GM23338 (cell line): ENCODE data around the gene GRM4. TPM values are rescaled to one million over a fixed set of nuclear protein-coding genes. Genes with fewer than 3 reads are reported as not detected.

Experiments
- ATAC-seq: fragments of 200-7000 bp; cut with Tn5 transposase; 3 replicates; pipeline ENCODE4 v1.9.1; 2020
- DNase-seq: peaks from one replicate; pipeline ENCODE4 v3.0.0-alpha.2; 2015; ENCODE audit warnings: low spot score
- H2AFZ ChIP-seq: fragments of 200-600 bp; sonication (generic); 2 replicates; pipeline ENCODE4 v1.8.0; 2016; ENCODE audit warnings: antibody characterized with exemption, mild to moderate bottlenecking, moderate library complexity
- H3F3A ChIP-seq: fragments of 200-600 bp; sonication (generic); replicated peaks from 2 replicates; pipeline ENCODE4 v1.8.0; 2017; ENCODE audit warnings: antibody characterized with exemption, mixed run types, low read depth
- H3K27ac ChIP-seq: fragments of 200-600 bp; sonication (generic); 2 replicates; pipeline ENCODE4 v1.6.1; 2016; ENCODE audit warnings: low read depth
- H3K27me3 ChIP-seq: fragments of 200-600 bp; sonication (generic); 2 replicates; pipeline ENCODE4 v1.8.0; 2016; ENCODE audit warnings: mild to moderate bottlenecking, mixed run types, moderate library complexity; ENCODE audit not compliant: insufficient read depth
- H3K36me3 ChIP-seq: fragments of 200-600 bp; sonication (generic); 2 replicates; pipeline ENCODE4 v1.8.0; 2016; ENCODE audit warnings: mild to moderate bottlenecking; ENCODE audit not compliant: insufficient read depth
- H3K4me1 ChIP-seq: fragments of 200-600 bp; sonication (generic); 2 replicates; pipeline ENCODE4 v1.8.0; 2016; ENCODE audit warnings: mild to moderate bottlenecking, moderate library complexity; ENCODE audit not compliant: insufficient read depth
- H3K4me2 ChIP-seq: fragments of 200-600 bp; sonication (generic); 2 replicates; pipeline ENCODE4 v1.7.1; 2017; ENCODE audit warnings: mixed run types
- H3K4me3 ChIP-seq: fragments of 200-600 bp; sonication (generic); 2 replicates; pipeline ENCODE4 v1.6.1; 2016; ENCODE audit warnings: mixed run types
- H3K79me2 ChIP-seq: fragments of 200-600 bp; sonication (generic); replicated peaks from 2 replicates; pipeline ENCODE4 v1.8.0; 2017; ENCODE audit warnings: mild to moderate bottlenecking; ENCODE audit not compliant: insufficient read depth
- H3K9me2 ChIP-seq: fragments of 200-600 bp; sonication (generic); 2 replicates; pipeline ENCODE4 v1.8.0; 2017; ENCODE audit not compliant: insufficient read depth
- H4K20me1 ChIP-seq: fragments of 200-600 bp; sonication (generic); replicated peaks from 2 replicates; pipeline ENCODE4 v1.8.0; 2017; ENCODE audit warnings: mild to moderate bottlenecking; ENCODE audit not compliant: insufficient read depth
- H3K27ac Mint-ChIP-seq: 2 replicates; pipeline ENCODE4 v1.8.0; 2020; ENCODE audit warnings: inconsistent platforms, mild to moderate bottlenecking, moderate library complexity, mixed read lengths
- H3K27me3 Mint-ChIP-seq: 3 replicates; pipeline ENCODE4 v1.8.0; 2022; ENCODE audit warnings: low read depth, mild to moderate bottlenecking, moderate library complexity, mixed read lengths, inconsistent platforms; ENCODE audit not compliant: insufficient read depth, poor library complexity
- H3K36me3 Mint-ChIP-seq: 3 replicates; pipeline ENCODE4 v1.8.0; 2021; ENCODE audit warnings: low read depth, mild to moderate bottlenecking, inconsistent platforms, moderate library complexity, mixed read lengths
- H3K4me1 Mint-ChIP-seq: 3 replicates; pipeline ENCODE4 v1.8.0; 2020; ENCODE audit warnings: mild to moderate bottlenecking, inconsistent platforms, mixed read lengths
- H3K4me3 Mint-ChIP-seq: 3 replicates; pipeline ENCODE4 v1.8.0; 2021; ENCODE audit warnings: moderate library complexity, mild to moderate bottlenecking, inconsistent platforms, mixed read lengths
- H3K9me3 Mint-ChIP-seq: 3 replicates; pipeline ENCODE4 v1.8.0; 2020; ENCODE audit warnings: moderate library complexity, mild to moderate bottlenecking, inconsistent platforms, mixed read lengths
- CREB1 ChIP-seq: fragments of 250-450 bp; sonication (Bioruptor Pico); IDR thresholded peaks from 2 replicates; pipeline ENCODE4 v1.5.0; 2020; ENCODE audit warnings: low read depth, mild to moderate bottlenecking, moderate library complexity
- EZH2 ChIP-seq: fragments of 200-600 bp; sonication (generic); IDR thresholded peaks from one replicate; pipeline ENCODE4 v1.8.0; 2017; ENCODE audit warnings: antibody characterized with exemption, mild to moderate bottlenecking, low read depth; ENCODE audit not compliant: unreplicated experiment
- STAT1 ChIP-seq: IDR thresholded peaks from one replicate; pipeline ENCODE4 v1.6.1; 2016; ENCODE audit warnings: antibody characterized with exemption; ENCODE audit not compliant: unreplicated experiment
- ZNF331 ChIP-seq: fragments of 250-450 bp; sonication (Bioruptor Pico); IDR thresholded peaks from 2 replicates; pipeline ENCODE4 v1.5.0; 2020; ENCODE audit warnings: low read depth, mild to moderate bottlenecking, moderate library complexity
- ZNF462 ChIP-seq: fragments of 250-450 bp; sonication (Bioruptor Pico); IDR thresholded peaks from 2 replicates; pipeline ENCODE4 v1.5.0; 2020; ENCODE audit warnings: mild to moderate bottlenecking, moderate library complexity
- polyA plus RNA-seq: library from polyadenylated mRNA; unstranded; fragments of >200 nt; fragmentation: Nextera tagmentation; extraction: Ambion mirVana; gene quantifications from 2 replicates; pipeline ENCODE4 v1.2.1, GENCODE V29; 2016
- total RNA-seq: library from RNA; depleted of rRNA; stranded (reverse); fragments of >200 nt; shearing (Covaris generic); gene quantifications from 2 replicates; pipeline ENCODE4 v1.2.3, GENCODE V29; 2014
- TF ChIP-seq, protein P1 (sequence below): IDR thresholded peaks from 2 replicates; pipeline ENCODE4 v1.6.1; 2016; ENCODE audit warnings: antibody characterized with exemption

The GRM4 gene
- total and polyA plus RNA-seq, 2 experiments from 2014 or later = 7.0 to 30.6 TPM

- TF ChIP-seq STAT1 (no peak), EZH2 (no peak), ZNF462 (no peak), CREB1 (no peak), ZNF331 (CRISPR knock-in tag) (no peak)
- TF ChIP-seq, protein P1, sequence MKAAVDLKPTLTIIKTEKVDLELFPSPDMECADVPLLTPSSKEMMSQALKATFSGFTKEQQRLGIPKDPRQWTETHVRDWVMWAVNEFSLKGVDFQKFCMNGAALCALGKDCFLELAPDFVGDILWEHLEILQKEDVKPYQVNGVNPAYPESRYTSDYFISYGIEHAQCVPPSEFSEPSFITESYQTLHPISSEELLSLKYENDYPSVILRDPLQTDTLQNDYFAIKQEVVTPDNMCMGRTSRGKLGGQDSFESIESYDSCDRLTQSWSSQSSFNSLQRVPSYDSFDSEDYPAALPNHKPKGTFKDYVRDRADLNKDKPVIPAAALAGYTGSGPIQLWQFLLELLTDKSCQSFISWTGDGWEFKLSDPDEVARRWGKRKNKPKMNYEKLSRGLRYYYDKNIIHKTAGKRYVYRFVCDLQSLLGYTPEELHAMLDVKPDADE = no peak
- no peak overlapping the region for H3K4me3 ChIP-seq
- H3K27me3 ChIP-seq = peaks cover 52% of the 10 kb centered on the region
- H3K36me3 ChIP-seq = no peaks in the 10 kb centered on the region
- peak overlapping the region; percentile 38; the same call in 1 of the 2 replicates for H3K4me2 ChIP-seq
- H3F3A ChIP-seq = peaks cover 5% of the 10 kb centered on the region
- H3K9me3 Mint-ChIP-seq = no peaks in the 10 kb centered on the region; the same call in 2 of the 3 replicates
- H3K4me1 Mint-ChIP-seq = peaks cover 53% of the 10 kb centered on the region
- no peaks in the 10 kb centered on the region for H3K36me3 Mint-ChIP-seq
- no peak overlapping the region for H3K27ac ChIP-seq
- peaks cover 44% of the 10 kb centered on the region for H3K4me1 ChIP-seq
- no peak overlapping the region for H3K4me3 Mint-ChIP-seq
- DNase-seq = no peak
- peaks cover 62% of the 10 kb centered on the region for H3K27me3 Mint-ChIP-seq
- no peaks in the 10 kb centered on the region for H3K9me2 ChIP-seq
- H3K79me2 ChIP-seq = no peaks in the 10 kb centered on the region
- ATAC-seq = no peak
- H4K20me1 ChIP-seq = no peaks in the 10 kb centered on the region
- no peak overlapping the region for H3K27ac Mint-ChIP-seq
- no peak overlapping the region for H2AFZ ChIP-seq
These were observed 6.2 kb upstream of the GRM4 start for GRCh38 chr6:34152042-34152524.
